Erythroblast (primary cell): Measurements from ENCODE around the gene TFF2.

Experiments used
- GATA1 ChIP-seq: IDR thresholded peaks from 2 replicates; pipeline ENCODE4 v1.6.1; 2011; ENCODE audit warnings: low read depth, mild to moderate bottlenecking, control low read depth, low read length, moderate library complexity
- POLR2A ChIP-seq: IDR thresholded peaks from 2 replicates; pipeline ENCODE4 v1.6.1; 2011; ENCODE audit warnings: mild to moderate bottlenecking, low read length

GRCh38 chr21:42338729-42339715 lies 11.8 kb downstream of the TFF2 start:
- TF ChIP-seq POLR2A, result no peak
- TF ChIP-seq GATA1, result no peak
